SK-N-SH treated with all-trans-retinoic acid at 6 μM for 48 hours (cell line): ENCODE measurements around the gene RIIAD1.

Source experiments
- RARB ChIP-seq: fragments of 250-450 bp; sonication (Bioruptor Pico); IDR thresholded peaks from 2 replicates; pipeline ENCODE4 v1.8.0; 2021; ENCODE audit warnings: mild to moderate bottlenecking, moderate library complexity
- ZC3H10 ChIP-seq: fragments of 250-450 bp; sonication (Bioruptor Pico); IDR thresholded peaks from 2 replicates; pipeline ENCODE4 v1.5.1; 2021; ENCODE audit warnings: mild to moderate bottlenecking, moderate library complexity

DNA sequence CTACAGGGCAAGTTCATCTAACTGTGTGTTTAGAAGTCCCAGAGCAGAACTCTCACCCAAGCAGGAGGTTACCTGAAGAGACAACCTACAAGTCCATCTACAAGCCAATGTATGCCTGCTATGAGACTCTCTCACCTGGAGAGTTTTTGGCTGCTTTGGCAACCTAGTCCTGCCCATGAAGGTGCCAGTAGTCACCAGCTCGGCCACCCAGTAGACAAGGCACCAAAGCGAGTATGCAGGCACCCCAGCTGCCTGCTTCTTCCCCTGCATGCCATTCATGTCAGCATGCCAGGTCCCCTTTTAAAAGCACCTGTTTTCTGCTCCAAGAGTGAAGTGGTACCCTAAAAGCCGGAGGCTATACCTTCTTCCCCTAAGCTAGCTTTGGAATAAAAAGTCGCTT lies 20.2 kb downstream of the RIIAD1 start:
- TF ChIP-seq RARB (CRISPR knock-in tag) (no peak), ZC3H10 (CRISPR knock-in tag) (no peak)
